Stimulated activated CD4-positive, alpha-beta T cell treated with anti-CD3 and anti-CD28 coated beads, Interleukin-12 subunit alpha, Interleukin-12 subunit beta, amount 100 ng/mL, for 24 hours (primary cell): ENCODE measurements around the gene JPH3.
A peak's percentile ranks its signal among the peaks of the same experiment; 100 is the strongest.

Source experiments
- DNase-seq, 2 experiments: peaks; one replicate each; pipeline ENCODE4 v3.0.0-alpha.2; 2020; ENCODE audit warnings: low read depth in 2 of 2

Gene JPH3

DNA sequence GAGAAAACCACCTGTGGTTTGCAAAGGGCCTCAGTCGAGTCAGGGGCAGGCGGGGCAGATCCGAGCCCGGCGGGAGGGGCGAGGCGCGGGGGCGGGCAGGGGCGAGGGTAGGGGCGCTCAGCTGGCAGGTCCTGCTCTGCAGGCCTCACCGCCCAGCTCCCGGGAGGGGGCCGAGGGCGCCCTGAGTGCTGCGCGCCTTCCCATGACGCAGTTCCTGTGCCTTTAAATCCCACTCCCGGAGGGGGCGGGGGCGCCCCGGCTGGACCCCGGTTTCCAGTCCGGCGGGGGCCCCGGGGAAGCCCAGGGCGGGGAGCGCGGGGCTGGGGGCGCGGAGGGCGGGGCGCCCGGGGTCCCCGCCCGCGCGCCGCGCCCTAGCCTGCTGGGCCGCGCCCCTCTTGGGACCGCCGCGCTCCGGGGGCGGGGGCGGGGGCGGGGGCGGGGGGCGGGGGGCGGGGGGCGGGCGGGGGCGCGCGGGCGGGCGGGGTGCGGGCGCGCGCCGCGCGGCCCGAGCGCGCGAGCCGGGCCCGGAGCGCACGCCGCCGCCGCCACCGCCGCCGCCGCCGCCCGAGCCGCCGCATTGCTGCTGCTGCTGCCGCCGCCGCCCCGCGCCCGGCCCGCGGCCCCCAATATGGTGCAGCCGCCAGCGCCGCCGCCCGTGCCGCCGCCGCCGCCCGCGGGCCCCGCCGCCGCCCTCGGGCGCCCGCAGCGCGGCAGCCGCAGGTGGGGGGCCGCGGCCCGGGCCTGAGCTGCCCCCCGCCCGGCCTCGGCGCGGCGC is at the start of gene JPH3:
Gene JPH3, plus strand, starts transcription at position 508 of the 775 bp plus-strand sequence. CDS start 639 bp downstream, outside the sequence.
- DNase-seq = no peak

DNA sequence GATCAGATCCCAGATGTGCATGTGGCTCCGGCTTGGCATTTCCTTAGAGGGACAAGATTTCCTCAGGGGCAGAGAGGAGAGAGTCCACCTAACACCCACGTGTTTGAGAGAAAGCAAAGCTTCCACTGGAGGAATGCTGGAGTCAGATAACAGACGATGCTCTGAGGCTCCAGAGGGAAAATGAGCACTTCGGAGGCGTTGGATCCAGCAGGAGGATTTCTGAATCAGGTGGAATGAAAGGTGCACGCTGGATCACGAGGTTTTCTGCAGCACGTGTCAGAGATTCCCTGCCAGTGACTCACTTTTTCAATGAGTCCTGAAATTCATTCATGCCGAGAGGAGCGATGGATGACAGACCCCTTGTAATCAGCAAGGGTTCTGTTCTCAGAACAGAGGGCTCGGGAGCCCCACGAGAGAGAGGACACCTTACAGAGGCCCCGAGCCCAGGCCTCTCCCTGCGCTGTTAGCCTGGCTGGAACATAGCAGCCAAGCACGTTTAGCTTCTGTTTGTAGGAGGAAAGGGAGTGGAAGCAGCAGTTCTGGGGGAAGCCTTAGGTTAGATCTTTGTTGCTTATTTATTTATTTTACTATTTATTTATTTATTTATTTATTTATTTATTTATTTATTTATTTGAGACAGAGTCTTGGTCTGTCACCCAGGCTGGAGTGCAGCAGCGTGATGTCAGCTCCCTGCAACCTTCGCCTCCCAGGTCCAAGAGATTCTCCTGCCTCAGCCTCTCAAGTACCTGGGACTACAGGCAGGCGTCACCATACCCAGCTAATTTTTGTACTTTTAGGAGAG is 49.3 kb upstream of the JPH3 start:
- DNase-seq = no peak

DNA sequence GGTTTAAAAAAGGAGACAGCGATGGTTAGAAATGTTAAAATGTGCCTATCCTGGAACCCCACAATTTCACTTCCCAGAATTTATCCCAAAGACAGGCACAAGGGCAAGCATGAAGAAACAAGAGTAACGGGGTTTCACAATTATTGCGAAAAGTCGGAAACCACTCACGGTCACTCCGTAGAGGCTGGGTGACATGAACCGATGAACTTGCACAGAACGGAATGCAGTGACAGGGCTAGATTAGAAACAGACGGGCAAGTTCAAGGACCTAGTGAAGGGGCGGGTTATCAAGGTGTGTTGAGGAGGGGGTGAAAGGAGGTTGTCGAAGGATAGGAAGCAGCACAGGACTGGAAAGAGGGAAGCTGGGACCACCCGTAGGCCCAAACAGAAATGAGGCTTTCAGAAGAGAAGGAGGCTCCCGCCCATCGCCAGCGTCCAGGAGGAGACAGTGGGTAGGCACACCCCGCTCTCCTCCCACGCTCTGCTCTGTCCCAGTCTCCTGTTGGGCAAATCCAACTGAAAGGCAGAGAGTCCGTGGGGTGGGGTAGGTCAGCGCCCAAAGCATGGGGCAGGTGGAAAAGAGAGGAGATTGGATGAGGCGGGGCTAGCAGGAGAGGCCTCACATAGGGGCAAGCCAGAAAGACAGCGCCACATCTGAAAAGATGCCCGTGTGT is 47.4 kb upstream of the JPH3 start:
- no peak for DNase-seq

DNA sequence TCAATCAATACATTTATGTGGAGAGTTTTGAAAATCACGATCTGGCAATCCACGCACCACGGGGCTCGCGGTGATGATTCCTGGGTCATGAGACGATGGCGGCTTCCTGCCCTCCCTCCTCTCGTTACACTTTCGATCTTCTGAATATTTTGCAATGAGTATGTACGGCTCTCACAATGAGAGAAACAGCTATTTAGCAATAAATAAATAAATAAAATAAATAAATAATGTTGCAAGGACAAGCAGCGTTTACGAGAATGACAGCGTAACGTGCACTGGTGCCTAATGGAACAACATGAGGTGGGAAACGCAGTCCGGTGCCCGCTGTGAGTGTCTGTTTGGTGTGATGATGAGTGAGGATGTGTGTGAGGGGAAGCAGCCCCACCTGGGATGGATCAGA is 46.7 kb upstream of the JPH3 start:
- DNase-seq = no peak

DNA sequence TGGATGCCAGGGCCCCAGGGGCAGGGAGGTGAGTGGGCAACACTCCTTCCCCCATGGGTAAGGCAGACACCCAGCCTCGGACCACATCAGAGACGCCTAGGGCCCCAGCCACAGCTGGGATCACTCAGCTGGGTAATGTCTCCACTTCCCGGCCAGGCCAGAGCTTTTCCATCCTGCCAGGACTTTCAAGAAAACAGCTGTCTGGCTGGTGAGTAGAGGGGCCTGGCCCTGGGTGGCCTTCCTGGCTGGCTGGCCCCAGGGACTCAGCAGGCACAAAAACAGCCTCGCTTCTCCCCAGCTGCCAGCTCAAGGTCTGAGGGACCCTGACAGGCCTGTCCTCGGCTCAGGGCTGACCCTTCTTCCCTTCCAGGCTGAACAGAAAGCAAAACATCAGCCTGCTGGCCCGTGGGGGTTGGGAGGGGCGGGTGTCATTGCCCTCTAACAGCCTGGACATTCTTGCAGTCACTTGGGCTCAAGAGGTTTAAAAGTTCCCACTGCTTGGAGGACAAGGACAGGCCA is 45.3 kb upstream of the JPH3 start:
- DNase-seq = no peak

DNA sequence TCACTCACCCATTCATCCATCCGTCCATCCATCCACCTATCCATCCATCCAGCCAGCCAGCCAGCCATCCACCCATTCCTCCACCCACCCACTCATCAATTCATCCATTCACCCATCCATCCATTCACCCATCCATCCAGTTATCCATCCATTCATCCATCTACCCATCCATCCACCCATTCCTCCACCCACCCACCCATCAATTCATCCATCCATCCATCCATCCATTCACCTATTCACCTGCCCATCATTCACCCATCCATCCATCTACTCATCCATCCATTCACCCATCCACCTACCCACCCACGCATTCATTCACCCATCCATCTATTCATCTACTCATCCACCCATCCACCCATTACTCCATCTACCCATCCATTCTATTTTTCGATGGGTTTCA is 43.6 kb upstream of the JPH3 start:
- DNase-seq = no peak

DNA sequence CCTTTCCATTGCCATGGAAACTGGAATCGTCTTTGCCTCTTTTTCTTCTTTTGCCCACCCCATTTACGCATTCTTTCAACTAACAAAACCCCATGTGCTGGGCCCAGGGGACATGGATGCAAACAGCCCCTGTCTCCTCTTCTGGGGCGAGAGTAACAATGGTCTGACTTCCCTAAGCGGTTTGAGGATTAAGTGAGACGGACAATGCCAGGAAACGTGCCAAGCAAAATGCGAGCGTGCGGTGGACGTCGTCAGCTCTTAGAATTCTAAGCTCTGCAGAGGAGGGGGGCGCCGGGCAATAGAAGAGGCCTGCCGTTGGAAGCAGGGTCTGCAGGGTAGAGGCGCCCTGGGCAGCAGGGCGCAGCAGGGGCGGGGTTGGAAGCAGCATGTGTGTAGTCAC is 42.4 kb upstream of the JPH3 start:
- DNase-seq = no peak

DNA sequence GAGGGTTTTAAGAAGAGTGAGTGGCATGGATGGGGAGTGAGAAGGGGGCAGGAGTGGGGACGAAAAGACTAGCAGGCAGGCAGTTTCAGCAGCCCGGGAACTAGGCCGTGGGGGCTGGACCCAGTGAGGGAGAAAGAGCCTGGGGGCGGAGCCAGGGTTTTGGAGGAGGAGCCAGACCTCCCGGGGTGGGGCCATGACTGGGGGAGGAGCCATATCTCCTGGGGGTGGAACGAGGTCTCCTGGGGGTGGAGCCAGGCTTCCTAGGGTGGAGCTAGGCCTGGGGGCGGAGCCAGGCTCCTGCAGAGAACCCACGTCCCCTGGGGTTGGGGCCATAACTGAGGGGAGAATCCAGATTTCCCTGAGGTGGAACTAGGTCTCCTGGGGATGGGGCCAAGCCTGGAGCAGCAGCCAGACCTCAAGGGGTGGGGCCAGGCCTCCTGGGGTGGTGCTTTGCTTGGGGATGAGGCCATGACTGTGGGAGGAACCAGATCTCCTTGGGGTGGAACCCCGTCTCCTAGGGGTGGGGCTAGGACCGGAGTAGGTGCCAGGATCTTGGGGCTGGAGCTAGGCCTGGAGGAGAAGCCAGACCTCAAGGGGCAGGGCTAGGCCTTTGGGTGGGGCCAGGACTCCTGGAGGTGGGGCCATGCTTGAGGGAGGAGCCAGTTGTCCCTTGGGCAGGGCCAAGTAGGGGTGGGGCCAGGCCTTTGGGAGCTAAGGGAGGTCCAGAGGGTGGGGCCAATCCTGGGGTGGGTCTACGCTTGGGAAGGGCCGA is 41.7 kb upstream of the JPH3 start:
- DNase-seq = peak in 1 of 2 experiments; percentile 15

DNA sequence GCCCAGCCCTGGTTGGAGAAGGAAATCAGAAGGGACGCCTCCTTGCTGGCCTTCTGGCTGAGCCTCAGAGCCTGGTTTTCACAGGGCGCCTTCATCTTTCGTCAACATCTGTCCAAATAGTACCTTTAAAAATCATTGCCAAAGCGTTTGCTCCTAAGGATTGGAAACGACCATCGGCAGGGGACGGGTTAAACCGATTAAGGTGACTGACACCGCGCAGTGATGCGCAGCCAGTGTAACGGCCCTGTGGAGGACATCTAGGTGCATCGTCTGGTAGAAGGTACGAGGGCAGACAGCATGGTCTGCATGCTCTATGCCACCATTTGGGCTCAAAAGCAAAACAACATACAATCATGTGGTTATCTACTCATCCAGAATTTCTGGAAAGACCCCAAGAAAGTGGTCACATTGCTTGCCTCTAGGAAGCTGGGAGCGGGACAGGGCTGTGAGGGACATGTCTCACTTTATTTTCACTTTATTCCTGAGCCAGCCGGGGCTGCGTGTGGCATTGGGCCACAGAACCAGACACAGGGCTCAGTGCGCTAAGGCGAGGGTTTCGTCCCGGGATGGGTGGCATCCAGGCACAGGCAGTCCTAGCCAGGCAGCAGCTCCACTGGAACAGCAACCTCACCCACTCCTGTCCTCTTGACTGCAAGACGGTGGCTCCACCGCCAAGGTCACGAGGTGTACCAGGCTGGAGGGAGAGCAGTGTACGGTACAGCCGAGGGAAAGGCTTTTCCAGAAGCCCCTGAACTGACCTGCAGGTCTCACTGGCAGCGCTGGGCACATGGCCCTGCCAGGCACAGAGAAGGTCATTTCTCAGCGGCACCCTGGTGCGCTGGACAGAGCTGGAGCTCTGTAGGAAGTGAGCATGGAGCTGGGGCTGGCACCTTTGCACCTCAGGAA is 40.9 kb upstream of the JPH3 start:
- DNase-seq = no peak

DNA sequence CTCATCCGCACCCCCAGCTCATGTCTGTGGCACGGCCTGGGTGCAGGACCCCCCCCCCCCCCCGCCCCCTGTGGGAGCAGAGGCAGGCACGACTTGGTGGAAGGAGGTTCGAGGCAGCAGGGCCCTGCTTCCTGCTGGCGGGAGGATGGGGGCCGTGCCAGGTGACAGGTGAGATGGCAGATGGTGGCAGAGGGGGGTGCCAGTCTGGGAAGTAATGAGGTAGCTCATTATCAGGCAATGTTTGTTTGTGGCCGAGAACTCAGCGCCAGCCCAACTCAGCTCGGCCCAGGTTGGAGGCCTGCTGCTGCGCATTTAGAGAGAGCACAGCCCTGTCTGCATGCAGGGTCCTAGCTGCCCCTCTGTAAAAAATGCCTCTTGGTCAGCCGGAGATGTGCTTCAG is 40.1 kb upstream of the JPH3 start:
- DNase-seq = no peak

DNA sequence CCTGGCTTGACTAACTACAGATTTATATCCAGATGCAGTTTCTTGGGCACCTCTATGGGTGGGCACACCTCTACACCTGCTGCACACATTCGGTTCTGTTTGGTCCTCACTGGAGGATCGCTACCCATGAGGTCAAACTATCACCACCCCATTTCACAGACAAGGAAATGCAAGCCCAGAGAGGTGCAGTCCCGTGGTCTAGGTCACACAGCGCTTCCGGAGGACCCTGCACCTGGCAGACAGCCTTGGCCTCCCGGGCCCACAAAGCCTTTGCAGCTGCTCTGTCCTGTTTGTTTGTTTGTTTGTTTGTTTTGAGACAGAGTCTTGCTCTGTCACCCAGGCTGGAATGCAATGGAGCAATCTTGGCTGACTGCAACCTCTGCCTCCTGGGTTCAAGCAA is 39.3 kb upstream of the JPH3 start:
- no peak for DNase-seq

DNA sequence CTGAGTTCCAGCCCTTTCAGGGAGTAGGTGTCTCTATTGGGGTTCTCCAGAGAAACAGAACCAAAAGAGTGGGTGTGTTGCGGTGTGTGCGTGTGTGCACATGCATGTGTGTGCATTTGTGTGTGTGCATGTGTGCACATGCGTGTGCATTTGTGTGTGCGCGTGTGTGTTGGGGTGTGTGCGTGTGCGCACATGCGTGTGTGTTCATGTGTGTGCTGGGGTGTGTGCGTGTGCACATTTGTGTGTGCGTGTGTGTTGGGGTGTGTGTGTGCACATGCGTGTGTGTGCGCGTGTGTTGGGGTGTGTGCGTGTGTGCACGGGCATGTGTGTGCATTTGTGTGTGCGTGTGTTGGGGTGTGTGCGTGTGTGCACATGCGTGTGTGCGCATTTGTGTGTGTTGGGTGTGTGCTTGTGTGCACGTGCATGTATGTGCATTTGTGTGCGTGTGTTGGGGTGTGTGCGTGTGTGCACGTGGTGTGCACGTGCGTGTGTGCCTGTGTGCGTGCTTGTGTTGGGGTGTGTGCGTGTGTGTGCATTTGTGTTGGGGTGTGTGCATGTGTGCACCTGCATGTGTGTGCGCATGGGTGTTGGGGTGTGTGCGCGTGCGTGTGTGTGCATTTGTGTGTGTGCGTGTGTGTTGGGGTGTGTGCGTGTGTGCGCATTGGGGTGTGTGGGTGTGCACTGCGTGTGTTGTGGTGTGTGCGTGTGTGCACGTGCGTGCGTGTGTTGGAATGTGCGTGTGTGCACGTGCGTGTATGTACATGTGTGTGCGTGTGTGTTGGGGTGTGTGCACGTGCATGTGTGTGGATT is 38.4 kb upstream of the JPH3 start:
- DNase-seq = no peak

DNA sequence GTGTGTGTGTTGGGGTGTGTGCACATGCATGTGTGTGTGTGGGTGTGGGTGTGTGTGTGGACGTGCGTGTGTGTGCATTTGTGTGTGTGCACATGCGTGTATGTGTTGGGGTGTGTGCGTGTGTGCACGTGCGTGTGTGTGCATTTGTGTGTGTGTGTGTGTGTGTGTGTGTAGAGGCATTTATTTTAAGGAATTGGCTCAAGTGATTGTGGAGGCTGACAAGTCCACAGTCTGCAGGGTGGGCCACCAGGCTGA is 37.9 kb upstream of the JPH3 start:
- DNase-seq = no peak

DNA sequence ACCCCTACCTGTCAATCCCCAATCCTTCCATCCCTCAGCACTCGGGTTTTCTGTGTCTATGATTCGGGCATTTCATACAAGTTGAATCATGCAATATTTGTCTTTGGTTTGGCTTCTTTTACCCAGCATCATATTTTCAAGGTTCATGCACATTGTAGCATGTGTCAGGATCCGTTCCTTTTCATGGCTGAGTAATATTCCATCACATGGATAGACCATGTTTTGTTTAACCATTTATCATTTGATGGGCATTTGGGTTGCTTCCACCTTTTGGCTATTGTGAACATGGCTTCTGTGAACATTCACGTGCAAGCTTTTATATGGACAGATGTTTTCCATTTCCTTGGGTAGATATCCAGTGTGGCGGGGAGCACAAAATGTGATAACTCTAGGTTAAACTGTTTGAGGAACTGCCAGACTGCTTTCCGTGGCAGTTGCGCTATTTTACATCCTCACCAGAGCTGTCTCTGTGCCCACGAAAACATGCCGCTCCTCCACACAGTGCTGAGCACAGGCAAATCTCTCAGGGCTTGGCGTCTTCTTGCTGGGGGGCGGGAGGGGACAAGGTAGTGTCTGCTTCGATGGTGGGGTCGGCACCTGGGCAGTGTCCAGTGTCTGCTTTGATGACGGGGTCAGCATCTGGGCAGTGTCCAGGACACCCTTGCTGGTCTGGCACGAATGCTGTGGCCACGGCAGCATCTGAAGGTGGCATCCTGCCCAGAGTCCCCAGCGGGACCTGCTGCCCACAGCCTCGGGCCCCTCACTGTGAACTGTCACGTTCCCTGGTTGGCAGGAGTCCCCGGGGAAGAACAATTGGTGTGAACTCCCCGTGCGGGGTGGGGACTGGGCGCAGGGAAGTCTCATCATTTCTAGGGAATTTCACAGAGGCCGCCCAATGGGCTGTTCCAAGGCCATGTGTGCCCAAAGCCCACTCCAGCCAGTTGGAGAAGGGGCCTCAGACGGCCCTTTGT is 32.4 kb upstream of the JPH3 start:
- no peak for DNase-seq

DNA sequence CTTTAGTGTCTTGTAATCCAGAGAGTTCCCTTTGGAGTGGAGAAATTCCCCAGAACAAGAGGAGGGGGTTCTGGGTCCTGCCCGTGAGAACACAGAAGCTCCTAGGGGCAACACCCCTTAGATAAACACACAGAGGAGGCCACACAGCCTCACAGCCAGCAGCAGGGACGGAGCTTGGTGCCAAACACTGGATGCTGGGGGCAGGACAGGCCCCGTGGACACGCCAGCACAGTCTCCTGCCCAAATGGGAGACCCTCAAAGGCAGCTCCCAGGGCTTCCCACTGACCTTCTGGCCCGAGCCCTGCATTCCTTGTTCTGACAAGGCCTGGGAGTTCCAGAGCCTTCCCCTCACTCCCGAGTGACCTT is 31.8 kb upstream of the JPH3 start:
- DNase-seq = no peak

DNA sequence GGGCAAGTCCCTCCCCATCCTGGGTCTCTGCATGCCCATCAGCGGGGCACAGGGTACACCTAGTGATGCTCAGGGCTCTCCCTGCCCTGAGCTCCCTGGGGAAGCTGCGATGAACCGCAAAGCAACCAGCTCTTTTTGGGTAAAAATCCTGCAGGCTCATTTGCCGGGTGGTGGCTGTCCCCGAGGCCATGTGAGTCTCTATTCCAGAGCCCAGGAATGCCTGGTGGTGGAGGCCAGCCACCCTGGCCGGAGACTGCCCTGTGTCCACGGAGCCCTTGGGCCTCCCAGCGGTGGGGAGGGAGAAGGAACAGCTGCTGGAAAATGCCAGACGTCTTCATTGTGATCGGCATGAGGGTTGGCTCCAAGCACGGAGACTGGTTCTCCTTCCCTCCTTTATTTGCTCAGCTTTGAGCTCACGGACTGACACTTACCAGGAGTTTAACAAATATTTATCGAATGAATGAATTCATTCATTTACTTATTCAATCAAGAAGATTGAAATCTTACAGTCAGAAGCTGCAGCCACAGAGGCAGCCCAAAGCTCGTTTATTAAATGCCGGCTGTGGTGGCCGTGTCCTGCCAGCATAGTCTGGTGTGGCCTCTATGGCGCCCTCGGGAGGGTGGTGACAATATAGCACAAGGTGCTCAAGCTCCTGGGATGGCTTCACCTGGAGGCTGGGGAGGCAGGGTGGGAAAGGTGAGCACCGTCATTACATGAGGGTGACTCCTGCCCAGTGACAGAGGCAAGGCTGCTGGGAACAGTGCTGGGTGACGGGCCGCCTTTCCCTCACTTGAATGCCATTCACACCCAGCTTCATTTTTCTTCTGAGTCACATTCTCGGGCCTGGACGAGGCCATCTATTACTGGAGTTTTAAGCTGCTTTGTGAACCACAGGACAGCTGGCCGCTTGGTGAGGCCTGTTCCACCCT is 31.1 kb upstream of the JPH3 start:
- DNase-seq = peak in 1 of 2 experiments; percentile 13

DNA sequence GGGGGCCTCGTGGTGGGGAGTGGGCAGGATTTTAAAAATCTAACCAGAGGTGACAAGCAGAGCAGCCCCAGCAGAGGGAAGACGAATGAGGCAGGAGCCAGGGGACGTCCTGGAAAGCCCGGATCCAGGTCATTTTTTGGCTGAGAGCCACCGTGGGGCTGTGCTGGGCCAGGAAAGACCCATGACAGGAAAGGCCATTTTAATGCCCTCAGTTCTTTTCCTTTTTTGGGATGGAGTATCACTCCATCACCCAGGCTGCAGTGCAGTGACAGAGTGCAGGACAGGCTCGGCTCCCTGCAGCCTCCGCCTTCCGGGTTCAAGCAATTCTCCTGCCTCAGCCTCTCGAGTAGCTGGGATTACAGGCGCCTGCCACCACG is 30.5 kb upstream of the JPH3 start:
- no peak for DNase-seq

DNA sequence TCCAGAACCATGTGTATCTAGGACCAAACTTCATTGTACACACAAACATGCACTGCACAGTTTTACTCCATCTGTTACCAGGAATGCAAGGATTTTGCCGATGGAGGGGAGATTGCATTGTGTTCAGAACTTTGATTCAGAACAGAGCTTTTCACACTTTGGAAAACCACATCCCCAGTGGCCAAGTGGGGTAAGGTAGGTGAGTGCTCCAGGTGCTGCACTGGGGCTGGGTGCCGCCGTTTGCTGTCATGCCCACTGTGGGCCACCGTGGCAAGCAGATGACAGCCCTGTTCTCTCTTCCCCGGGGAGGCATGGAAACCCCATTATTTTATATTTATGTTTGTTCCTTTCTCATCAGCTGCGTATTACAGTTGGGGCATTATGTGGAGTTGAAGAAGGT is 29.3 kb upstream of the JPH3 start:
- DNase-seq = no peak
